ENCODE data around the gene CA10. TPM values are rescaled to one million over a fixed set of nuclear protein-coding genes. Genes with fewer than 3 reads are reported as not detected.

CA10 gene
- total and polyA plus RNA-seq, 2 donors (not counting 3 experiments of a cell fraction or from before 2014, with no cell fraction given): not detected

DNA sequence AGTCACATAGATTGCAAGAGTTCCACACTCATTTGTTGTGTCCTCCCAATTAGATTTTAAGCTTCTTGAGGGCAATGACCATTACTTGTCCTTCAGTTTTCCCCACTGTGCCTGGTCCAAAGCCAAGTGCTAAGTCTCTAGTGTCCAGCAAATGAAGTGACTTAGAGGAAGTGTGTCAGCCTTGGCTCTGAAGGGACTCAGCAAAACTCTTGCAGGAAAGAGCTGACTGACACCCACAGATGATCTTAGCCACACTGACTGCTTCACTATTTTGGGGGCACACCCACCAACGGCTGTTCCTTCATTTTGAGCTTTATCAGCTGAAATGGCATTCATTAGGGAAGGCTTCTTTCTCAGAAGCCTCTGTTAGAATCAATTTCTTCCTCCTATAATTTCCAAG, 540.0 kb downstream of the CA10 start:
- H3K9me1 ChIP-seq (replicated peaks; ENCODE audit: control insufficient read depth, extremely low read depth, insufficient read depth, low read length): no peaks in the 10 kb centered on the region
- POLR2A ChIA-PET: no interaction called here
- no TSS peak for BruUV-seq (replicated peaks)
- DNase-seq (ENCODE audit: low read depth, low spot score) (no peak), FAIRE-seq (no peak)
- H3K9ac ChIP-seq (replicated peaks; ENCODE audit: extremely low read depth, insufficient read depth, low read length): no peak overlapping the region
- H3K79me2 ChIP-seq (ENCODE audit: control insufficient read depth, insufficient read depth, low read length): no peaks in the 10 kb centered on the region
- H3K4me3 ChIP-seq (replicated peaks in 1 of 3; ENCODE audit: insufficient read depth in 1 of 3, low read depth in 1 of 3, low read length in 3 of 3): no peak overlapping the region
- intact Hi-C loops (cut with micrococcal nuclease) (no loop called here), dilution Hi-C loops (cut with MboI; ENCODE audit: extremely low pct_ligation_motif_present, low sequenced_read_pairs) (no loop called here)
- H3K4me1 ChIP-seq (ENCODE audit: control insufficient read depth, extremely low read depth, insufficient read depth, low read length): no peaks in the 10 kb centered on the region
- TF ChIP-seq JUN (IDR thresholded peaks at IDR 0.05; ENCODE audit: borderline replicate concordance, insufficient read depth, insufficient read length, low read depth) (no peak), FOS (IDR thresholded peaks at IDR 0.05; ENCODE audit: borderline replicate concordance, insufficient read depth, low read length) (no peak), EZH2 (IDR thresholded peaks at IDR 0.05; ENCODE audit: borderline replicate concordance, low read depth, low read length, severe bottlenecking) (no peak), GATA2 (IDR thresholded peaks at IDR 0.05; ENCODE audit: insufficient read depth, insufficient read length, low read depth, low read length) (no peak), POLR2A (IDR thresholded peaks at IDR 0.05; ENCODE audit: low read depth, low read length) (no peak), POLR2AphosphoS5 (IDR thresholded peaks at IDR 0.05; ENCODE audit: insufficient read depth, low read depth, low read length) (no peak), MYC (IDR thresholded peaks at IDR 0.05; ENCODE audit: low read depth, low read length) (no peak)
- TF ChIP-seq, protein P1, sequence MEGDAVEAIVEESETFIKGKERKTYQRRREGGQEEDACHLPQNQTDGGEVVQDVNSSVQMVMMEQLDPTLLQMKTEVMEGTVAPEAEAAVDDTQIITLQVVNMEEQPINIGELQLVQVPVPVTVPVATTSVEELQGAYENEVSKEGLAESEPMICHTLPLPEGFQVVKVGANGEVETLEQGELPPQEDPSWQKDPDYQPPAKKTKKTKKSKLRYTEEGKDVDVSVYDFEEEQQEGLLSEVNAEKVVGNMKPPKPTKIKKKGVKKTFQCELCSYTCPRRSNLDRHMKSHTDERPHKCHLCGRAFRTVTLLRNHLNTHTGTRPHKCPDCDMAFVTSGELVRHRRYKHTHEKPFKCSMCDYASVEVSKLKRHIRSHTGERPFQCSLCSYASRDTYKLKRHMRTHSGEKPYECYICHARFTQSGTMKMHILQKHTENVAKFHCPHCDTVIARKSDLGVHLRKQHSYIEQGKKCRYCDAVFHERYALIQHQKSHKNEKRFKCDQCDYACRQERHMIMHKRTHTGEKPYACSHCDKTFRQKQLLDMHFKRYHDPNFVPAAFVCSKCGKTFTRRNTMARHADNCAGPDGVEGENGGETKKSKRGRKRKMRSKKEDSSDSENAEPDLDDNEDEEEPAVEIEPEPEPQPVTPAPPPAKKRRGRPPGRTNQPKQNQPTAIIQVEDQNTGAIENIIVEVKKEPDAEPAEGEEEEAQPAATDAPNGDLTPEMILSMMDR (IDR thresholded peaks at IDR 0.05; ENCODE audit: extremely low read depth in 1 of 2, insufficient read depth in 1 of 2, low read depth in 1 of 2, low read length in 2 of 2): no peak
- TF ChIP-seq, protein P2, sequence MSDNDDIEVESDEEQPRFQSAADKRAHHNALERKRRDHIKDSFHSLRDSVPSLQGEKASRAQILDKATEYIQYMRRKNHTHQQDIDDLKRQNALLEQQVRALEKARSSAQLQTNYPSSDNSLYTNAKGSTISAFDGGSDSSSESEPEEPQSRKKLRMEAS (IDR thresholded peaks at IDR 0.05; ENCODE audit: insufficient read depth, insufficient read length): no peak
- H4K20me1 ChIP-seq (replicated peaks; ENCODE audit: control insufficient read depth, extremely low read depth, insufficient read depth, low read length): no peaks in the 10 kb centered on the region
- H3K27ac ChIP-seq (ENCODE audit: insufficient read depth, low read depth, low read length): no peak overlapping the region
- CTCF ChIA-PET: no interaction called here
- H3K9me3 ChIP-seq (replicated peaks; ENCODE audit: control insufficient read depth, insufficient read depth, low read length): no peaks in the 10 kb centered on the region
- no peaks in the 10 kb centered on the region for H3K27me3 ChIP-seq (ENCODE audit: control insufficient read depth in 2 of 2, insufficient read depth in 2 of 2, low read length in 2 of 2)
- no peak overlapping the region for H3K4me2 ChIP-seq (ENCODE audit: insufficient read depth, low read length)
- no peak overlapping the region for H2AFZ ChIP-seq (ENCODE audit: low read depth, low read length)
- H3K36me3 ChIP-seq (ENCODE audit: control insufficient read depth in 2 of 2, extremely low read depth in 1 of 2, insufficient read depth in 2 of 2, low read length in 2 of 2): no peaks in the 10 kb centered on the region
